ENCODE measurements around the gene DISP3.

The DISP3 gene

DNA sequence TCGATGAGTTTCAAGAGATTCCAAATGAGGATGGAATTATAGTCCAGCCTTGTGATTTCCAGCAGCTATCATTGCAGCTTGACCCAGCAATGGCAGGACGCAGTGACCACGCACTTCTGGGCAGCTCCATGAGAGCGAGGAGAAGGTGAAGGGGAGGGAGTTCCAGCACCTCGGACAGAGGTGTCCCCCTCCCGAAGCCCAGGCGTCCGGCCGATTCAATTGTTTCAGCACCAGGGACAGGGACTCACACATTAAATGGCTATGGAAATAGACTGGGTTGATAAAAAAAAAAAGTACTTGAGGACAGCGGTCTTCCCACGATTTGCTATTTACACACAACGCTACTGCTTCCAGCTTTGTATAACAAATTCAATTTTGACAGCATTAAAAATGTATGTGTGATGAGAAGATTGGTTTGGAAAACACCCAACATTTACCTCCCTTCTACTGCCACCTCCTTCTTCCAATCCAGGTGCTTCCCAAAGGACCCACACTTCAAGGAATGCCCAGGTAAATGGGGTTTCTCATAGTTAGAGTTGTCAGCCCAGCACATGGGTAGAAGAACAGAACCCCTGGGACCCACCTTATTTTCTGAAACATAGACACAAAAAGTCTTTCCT is 71.8 kb downstream of the DISP3 start:
- DNase-seq, result no peak

DNA sequence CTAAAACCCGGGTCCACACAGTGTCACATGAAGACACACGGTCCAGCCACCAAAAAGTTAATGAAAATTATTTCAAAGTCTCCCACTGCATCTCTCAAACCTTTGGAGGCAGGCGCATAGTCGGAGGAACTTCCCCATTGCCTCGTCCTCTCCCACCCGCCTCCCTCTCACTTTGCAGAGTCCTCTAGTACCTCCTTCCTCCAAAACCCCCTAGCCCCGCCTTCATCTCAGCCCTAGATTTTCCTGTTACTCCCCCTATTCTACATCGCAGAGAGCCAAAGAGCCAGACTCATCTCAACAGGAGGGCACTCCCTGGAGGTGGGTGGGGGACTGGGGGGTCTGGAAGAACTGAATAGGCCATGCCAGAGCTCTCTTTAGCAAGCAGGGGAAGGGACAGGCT is 79.3 kb downstream of the DISP3 start:
- no peak for DNase-seq

DNA sequence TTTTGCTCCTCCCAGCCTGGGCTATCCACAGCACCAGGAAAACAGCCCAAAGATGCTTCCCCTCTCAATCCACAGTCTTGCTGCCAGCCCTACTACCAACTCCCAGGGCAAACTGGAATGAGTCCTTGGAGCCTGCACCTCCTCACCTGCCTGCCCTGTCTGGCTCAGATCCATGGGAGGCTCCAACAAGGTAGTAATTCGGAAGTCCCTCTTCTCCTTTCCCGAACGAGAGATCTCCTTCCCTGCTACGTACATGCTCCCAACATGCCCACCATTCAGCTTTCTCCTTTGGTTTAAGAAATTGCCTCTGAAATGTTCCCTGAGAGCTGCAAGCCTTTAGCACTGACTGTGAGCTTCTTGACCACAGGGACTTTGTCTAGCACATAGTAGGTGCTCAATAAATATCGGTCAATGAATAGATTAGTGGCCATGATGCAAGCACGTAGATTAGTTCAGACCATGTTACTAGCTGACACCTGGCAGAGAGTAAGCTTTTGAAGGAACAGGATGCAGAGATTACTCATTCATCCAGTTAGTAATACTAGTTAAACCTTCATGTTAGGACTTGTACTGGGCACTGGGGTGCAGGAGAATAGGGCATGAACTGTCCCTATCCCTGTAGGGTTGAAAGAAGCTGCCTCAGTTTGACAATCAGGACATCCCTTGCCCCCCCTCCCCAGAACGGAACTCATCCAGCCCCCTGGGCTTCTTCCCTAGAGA is 80.1 kb downstream of the DISP3 start:
- no peak for DNase-seq

- no peak for DNase-seq
Measured at GRCh38 chr1:11559591-11559970, 80.6 kb downstream of the DISP3 start.

- no peak for DNase-seq
Measured at GRCh38 chr1:11560061-11560460, 81.1 kb downstream of the DISP3 start.

DNA sequence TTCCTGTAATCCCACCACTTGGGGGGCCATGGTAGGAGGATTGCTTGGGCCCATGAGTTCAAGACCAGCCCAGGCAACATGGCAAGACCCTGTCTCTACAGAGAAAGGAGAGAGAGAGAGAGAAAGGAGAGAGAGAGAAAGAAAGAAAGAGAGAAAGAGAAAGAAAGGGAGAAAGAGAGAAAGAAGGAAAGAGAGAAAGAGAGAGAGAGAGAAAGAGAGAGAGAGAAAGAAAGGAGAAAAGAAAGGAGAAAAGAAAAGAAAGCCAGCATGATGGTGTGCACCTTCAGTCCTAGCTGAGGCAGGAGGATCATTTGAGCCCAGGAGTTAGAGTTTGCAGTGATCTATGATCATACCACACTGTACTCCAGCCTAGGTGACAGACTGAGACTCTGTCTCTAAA is 82.8 kb downstream of the DISP3 start:
- DNase-seq, result no peak

- no peak for DNase-seq
Measured at GRCh38 chr1:11562664-11563063, 83.7 kb downstream of the DISP3 start.

DNA sequence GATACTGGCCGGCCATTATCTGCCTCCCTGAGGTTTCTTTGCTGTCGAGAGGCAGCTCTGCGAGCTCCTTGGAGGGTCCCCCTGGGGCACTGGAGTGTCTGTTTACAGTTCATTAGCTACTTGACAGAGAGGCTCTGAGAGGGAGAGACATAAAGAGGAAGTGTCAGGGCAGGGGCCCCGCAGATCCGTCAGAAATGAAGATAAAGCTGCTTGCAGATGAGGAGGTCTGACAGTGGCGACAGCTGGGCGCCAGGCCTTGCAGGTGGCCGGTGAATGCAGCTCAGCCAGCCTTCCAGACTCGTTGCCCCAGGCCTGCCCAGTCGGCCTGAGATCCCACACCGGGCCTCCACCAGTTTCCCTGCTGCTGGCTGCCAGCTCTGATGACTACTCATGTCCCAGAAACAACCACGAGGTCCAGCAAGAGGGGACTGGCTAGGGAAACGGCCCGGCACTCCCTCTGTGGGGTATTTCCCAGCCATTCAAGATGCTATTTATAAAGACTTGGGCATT is 84.7 kb downstream of the DISP3 start:
- no peak for DNase-seq

GRCh38 chr1:11564237-11564636 is 85.3 kb downstream of the DISP3 start:
- DNase-seq, result no peak

GRCh38 chr1:11566042-11566850 is 87.3 kb downstream of the DISP3 start:
- DNase-seq, result no peak

DNA sequence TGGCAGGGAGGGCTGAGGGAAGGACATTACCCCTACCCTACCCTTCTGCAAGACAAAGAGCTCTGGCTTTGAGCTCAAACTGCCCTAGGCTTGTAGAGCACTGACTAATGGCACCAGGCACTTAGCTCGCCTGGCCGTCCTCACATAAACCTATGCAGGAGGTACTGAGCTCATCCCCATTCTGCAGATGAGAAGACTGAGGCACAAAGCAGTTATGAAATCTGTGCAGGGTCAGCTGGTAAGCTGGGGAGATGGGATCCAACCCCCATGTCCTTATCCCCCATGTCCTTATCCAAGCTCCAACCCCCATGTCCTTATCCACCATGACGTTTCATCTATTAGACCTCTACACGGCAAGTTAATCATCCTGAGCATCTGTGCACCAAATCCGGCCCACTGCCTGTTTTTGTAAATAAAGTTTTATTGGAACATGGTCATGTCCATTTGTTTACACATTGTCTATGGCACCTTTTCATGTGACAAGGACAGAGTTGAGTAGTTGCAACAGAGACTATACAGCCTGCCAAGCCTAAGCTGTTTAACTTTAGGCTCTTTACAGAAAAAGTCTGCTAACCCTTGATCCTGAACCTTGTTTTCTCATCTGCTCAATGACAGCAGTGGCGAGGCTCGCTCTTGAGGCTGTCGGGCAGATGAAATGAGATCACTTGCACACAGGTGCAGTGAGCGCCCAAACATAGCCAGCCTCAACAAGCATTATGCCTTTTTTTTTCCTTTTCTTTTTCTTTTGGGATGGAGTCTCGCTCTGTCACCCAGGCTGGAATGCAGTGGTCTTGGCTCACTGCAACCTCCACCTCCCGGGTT is 88.5 kb downstream of the DISP3 start:
- DNase-seq, result no peak

- DNase-seq, result no peak
Measured at GRCh38 chr1:11568687-11569086, 89.7 kb downstream of the DISP3 start.

- DNase-seq, result no peak
Measured at GRCh38 chr1:11569551-11569950, 90.6 kb downstream of the DISP3 start.

- no peak for DNase-seq
Measured at GRCh38 chr1:11569954-11570353, 91.0 kb downstream of the DISP3 start.

GRCh38 chr1:11570821-11571380 is 91.9 kb downstream of the DISP3 start:
- DNase-seq, result no peak

- no peak for DNase-seq
Measured at GRCh38 chr1:11571906-11572616, 93.1 kb downstream of the DISP3 start.

GRCh38 chr1:11573116-11573692 is 94.2 kb downstream of the DISP3 start:
- DNase-seq, result no peak

- no peak for DNase-seq
Measured at GRCh38 chr1:11575553-11575952, 96.6 kb downstream of the DISP3 start.

DNA sequence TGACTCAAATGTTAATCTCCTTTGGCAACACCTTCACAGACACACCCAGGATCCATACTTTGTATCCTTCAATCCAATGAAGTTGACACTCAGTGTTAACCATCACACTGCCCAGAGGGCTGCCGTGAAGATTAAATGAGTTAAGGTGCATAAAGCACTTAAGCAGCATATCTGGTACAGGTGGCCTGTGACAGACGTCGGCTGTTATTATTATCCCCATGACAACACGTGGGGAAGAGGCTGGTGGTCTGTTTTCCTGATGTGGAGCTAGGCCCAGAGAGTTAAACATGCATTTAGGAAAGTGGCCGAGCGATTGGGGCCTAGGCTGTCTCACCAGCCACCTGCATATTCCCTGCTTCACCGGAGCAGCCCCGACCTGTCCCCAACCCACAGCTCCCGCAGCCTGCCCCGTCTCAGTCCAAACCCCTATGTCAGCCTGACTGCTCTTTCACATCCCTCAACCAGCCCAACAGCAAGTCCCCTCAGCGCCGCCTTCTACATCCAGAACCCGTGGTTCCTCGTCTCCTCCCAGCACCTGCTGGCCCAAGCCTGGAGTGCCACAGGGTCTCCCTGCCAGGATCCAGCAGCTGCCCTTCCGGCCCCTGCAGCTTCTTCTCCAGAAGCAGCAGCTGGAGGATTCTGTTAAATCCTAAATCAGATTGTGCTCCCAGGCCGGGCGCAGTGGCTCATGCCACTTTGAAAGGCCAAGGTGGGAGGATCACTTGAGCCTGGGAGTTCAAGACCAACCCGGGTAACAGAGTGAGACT is 97.3 kb downstream of the DISP3 start:
- DNase-seq, result no peak

DNA sequence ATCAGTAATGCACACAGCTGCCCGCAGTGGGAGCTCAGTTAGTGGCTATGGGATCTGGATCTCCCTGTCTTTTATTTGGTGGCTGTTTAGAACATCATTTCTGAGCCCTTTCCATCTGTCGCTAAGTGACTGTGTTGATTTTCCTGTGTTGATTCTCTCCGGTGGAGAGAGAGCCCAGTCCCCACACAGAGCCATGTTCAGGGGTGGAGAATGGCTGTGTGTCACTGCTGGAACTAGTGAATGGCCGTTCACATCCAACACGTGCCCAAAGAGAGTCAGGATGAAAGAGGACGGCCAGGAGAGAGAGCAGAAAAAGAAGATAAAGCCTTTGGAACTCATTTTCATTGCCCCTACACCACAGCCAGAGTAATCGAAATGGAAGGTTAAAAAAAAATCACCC is 99.0 kb downstream of the DISP3 start:
- no peak for DNase-seq

GRCh38 chr1:11579506-11579905 is 100.6 kb downstream of the DISP3 start:
- no peak for DNase-seq
